ENCODE measurements around the gene MAPKAP1.
"Not testable (repeated sequence)": the region's sequence is repeated elsewhere in the genome, so short reads cannot be mapped to it uniquely, and the experiment has no call there.

The MAPKAP1 gene

GRCh38 chr9:125604196-125604595 lies 102.8 kb downstream of the MAPKAP1 start:
- no peak for DNase-seq (ENCODE audit: low read depth)

- no peak for DNase-seq (ENCODE audit: low read depth)
These were observed 103.5 kb downstream of the MAPKAP1 start for GRCh38 chr9:125603478-125604021.

GRCh38 chr9:125601961-125602360 lies 105.0 kb downstream of the MAPKAP1 start:
- no peak for DNase-seq (ENCODE audit: low read depth)

- no peak for DNase-seq (ENCODE audit: low read depth)
These were observed 106.8 kb downstream of the MAPKAP1 start for GRCh38 chr9:125600194-125600593.

GRCh38 chr9:125594223-125594610 lies 112.8 kb downstream of the MAPKAP1 start:
- DNase-seq (ENCODE audit: low read depth): no peak

- no peak for DNase-seq (ENCODE audit: low read depth)
These were observed 113.3 kb downstream of the MAPKAP1 start for GRCh38 chr9:125593581-125594222.

GRCh38 chr9:125591888-125592287 lies 115.1 kb downstream of the MAPKAP1 start:
- DNase-seq (ENCODE audit: low read depth): no peak

- DNase-seq (ENCODE audit: low read depth): no peak
These were observed 115.8 kb downstream of the MAPKAP1 start for GRCh38 chr9:125591245-125591644.

- no peak for DNase-seq (ENCODE audit: low read depth)
These were observed 117.7 kb downstream of the MAPKAP1 start for GRCh38 chr9:125589287-125589686.

GRCh38 chr9:125587819-125588460 lies 119.1 kb downstream of the MAPKAP1 start:
- DNase-seq (ENCODE audit: low read depth): no peak

- DNase-seq (ENCODE audit: low read depth): no peak
These were observed 120.9 kb downstream of the MAPKAP1 start for GRCh38 chr9:125586172-125586511.

- no peak for DNase-seq (ENCODE audit: low read depth)
These were observed 121.4 kb downstream of the MAPKAP1 start for GRCh38 chr9:125585503-125586171.

- no peak for DNase-seq (ENCODE audit: low read depth)
These were observed 126.2 kb downstream of the MAPKAP1 start for GRCh38 chr9:125580701-125581286.

- DNase-seq (ENCODE audit: low read depth): no peak
These were observed 127.7 kb downstream of the MAPKAP1 start for GRCh38 chr9:125579030-125579932.

GRCh38 chr9:125574126-125574877 lies 132.7 kb downstream of the MAPKAP1 start:
- no peak for DNase-seq (ENCODE audit: low read depth)

- not testable (repeated sequence) for DNase-seq (ENCODE audit: low read depth)
These were observed 134.5 kb downstream of the MAPKAP1 start for GRCh38 chr9:125572461-125572860.

- DNase-seq (ENCODE audit: low read depth): not testable (repeated sequence)
These were observed 135.2 kb downstream of the MAPKAP1 start for GRCh38 chr9:125571824-125572223.

- DNase-seq (ENCODE audit: low read depth): no peak
These were observed 136.8 kb downstream of the MAPKAP1 start for GRCh38 chr9:125570246-125570645.

- DNase-seq (ENCODE audit: low read depth): no peak
These were observed 138.4 kb downstream of the MAPKAP1 start for GRCh38 chr9:125568621-125569020.

- not testable (repeated sequence) for DNase-seq (ENCODE audit: low read depth)
These were observed 141.0 kb downstream of the MAPKAP1 start for GRCh38 chr9:125566051-125566450.

- DNase-seq (ENCODE audit: low read depth): no peak
These were observed 141.9 kb downstream of the MAPKAP1 start for GRCh38 chr9:125565126-125565525.
